PC-9 (cell line): ENCODE measurements around the gene STX16. TPM values are rescaled to one million over a fixed set of nuclear protein-coding genes. Genes with fewer than 3 reads are reported as not detected.

Experiments used
- BruUV-seq: library from RNA; stranded (reverse); fragments of 400-500 nt; replicated peaks from 2 replicates; lab custom pipeline; 2021; lab: Mats Ljungman, UMichigan
- CTCF ChIA-PET: fragments of 300-600 bp; sonication (Branson Sonifier 250); formaldehyde crosslinking; loops from one replicate; lab custom pipeline; 2022; ENCODE audit warnings: antibody characterized with exemption; lab: Charles Lee
- POLR2A ChIA-PET: fragments of 300-600 bp; sonication (Branson Sonifier 250); formaldehyde crosslinking; loops from one replicate; lab custom pipeline; 2022; ENCODE audit warnings: antibody characterized with exemption; ENCODE audit not compliant: unreplicated experiment; lab: Charles Lee
- DNase-seq, 2 experiments: peaks; one replicate each; pipeline versions ENCODE4 v3.0.0 to v3.0.0-alpha.2; 2015 to 2022; ENCODE audit warnings: mixed read lengths in 1 of 2
- H2AFZ ChIP-seq: fragments of 200-600 bp; sonication (generic); 2 replicates; pipeline ENCODE4 v1.8.1; 2017; ENCODE audit warnings: antibody characterized with exemption
- H3F3A ChIP-seq: fragments of 200-600 bp; sonication (generic); 2 replicates; pipeline ENCODE4 v1.8.1; 2017; ENCODE audit warnings: antibody characterized with exemption, mild to moderate bottlenecking, low read depth; ENCODE audit not compliant: insufficient read depth
- H3K27ac ChIP-seq: fragments of 200-600 bp; sonication (generic); 2 replicates; pipeline ENCODE4 v1.6.1; 2016; ENCODE audit warnings: mixed run types
- H3K27me3 ChIP-seq: fragments of 200-600 bp; sonication (generic); 2 replicates; pipeline ENCODE4 v1.6.1; 2016; ENCODE audit warnings: low read depth, mixed run types; ENCODE audit not compliant: insufficient read depth
- H3K36me3 ChIP-seq: fragments of 200-600 bp; sonication (generic); 2 replicates; pipeline ENCODE4 v1.6.1; 2016; ENCODE audit warnings: low read depth, mixed run types
- H3K4me1 ChIP-seq: fragments of 200-600 bp; sonication (generic); replicated peaks from 2 replicates; pipeline ENCODE4 v1.6.1; 2016; ENCODE audit warnings: mixed run types; ENCODE audit not compliant: insufficient read depth
- H3K4me2 ChIP-seq: fragments of 200-600 bp; sonication (generic); 2 replicates; pipeline ENCODE4 v1.6.1; 2017; ENCODE audit warnings: mixed run types
- H3K4me3 ChIP-seq: fragments of 200-600 bp; sonication (generic); 2 replicates; pipeline ENCODE4 v1.6.1; 2016; ENCODE audit warnings: mixed run types
- H3K79me2 ChIP-seq: fragments of 200-600 bp; sonication (generic); 2 replicates; pipeline ENCODE4 v1.6.1; 2017; ENCODE audit warnings: low read depth, mixed run types
- H3K9me2 ChIP-seq: fragments of 200-600 bp; sonication (generic); 2 replicates; pipeline ENCODE4 v1.8.1; 2017; ENCODE audit warnings: mild to moderate bottlenecking; ENCODE audit not compliant: insufficient read depth
- H3K9me3 ChIP-seq: fragments of 200-600 bp; sonication (generic); 2 replicates; pipeline ENCODE4 v1.8.1; 2016; ENCODE audit warnings: low read depth; ENCODE audit not compliant: insufficient read depth
- H4K20me1 ChIP-seq: fragments of 200-600 bp; sonication (generic); 2 replicates; pipeline ENCODE4 v1.8.1; 2017; ENCODE audit not compliant: insufficient read depth
- CTCF ChIP-seq: fragments of 200-600 bp; sonication (generic); conservative IDR thresholded peaks from 2 replicates; pipeline ENCODE4 v1.6.1; 2017; ENCODE audit warnings: mixed run types, antibody characterized with exemption, mild to moderate bottlenecking, moderate library complexity
- EZH2 ChIP-seq: fragments of 200-600 bp; sonication (generic); IDR thresholded peaks from 2 replicates; pipeline ENCODE4 v1.8.0; 2017; ENCODE audit warnings: antibody characterized with exemption, low read depth
- intact Hi-C: fragments of 100-400 bp; cut with micrococcal nuclease; formaldehyde crosslinking; loops from one replicate; pipeline ENCODE4 v1.10.0; 2022; ENCODE audit not compliant: unreplicated experiment
- total RNA-seq: library from RNA; stranded (reverse); gene quantifications from 2 replicates; pipeline ENCODE4 v1.2.3, GENCODE V29; 2021

The STX16 gene
- total RNA-seq, 1 experiment from 2014 or later = 76.3 TPM

DNA sequence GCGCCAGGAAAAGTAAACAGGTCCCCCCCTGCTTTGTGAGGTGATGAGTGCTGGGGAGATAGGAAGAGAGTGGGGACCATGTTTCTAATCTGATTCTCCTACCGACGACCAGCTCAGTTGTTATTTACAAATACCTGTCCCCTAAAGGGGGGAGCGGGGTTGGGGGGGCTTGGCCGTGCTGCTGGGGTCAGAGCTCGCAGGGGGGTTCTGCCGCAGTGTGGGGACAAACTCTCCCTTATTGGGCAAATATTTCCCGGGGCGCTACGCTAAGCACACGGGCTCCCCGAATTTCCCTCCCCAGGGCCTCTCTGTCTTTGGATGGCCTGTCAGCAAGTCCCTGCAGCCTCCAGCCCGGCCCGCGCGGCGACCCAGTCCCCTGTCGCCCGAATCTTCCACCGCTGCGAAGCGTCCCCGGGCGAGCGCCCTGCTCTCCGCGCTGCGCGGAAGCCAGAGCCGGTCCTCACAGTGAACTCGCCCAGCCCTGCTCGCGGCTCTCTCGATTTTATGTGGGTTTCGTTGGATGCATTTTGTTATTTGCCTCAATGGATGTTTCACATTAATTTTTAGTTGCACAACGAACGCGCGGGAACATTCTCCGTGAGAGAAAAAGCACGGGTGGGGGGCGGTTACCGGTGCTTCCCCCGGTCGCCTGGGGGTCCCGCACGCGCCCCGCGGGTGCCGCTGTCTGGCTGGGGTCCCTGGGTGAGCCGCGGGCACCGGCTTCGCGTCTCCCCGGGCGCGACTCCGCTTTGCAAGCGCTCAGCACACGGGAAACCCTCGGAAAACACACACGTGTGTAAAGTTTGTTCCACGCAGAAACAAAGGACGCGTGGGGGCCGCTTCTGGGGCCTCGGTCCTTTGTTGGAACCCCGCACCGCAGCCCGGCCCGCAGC, 1.5 kb upstream of the STX16 start:
- peaks cover 35% of the 10 kb centered on the region for H3K79me2 ChIP-seq
- H2AFZ ChIP-seq = peak overlapping the region; percentile 89; the same call in 1 of the 2 replicates
- H3K4me1 ChIP-seq = peaks cover 37% of the 10 kb centered on the region
- DNase-seq = no peak
- POLR2A ChIA-PET = no interaction called here
- no peaks in the 10 kb centered on the region for H3K9me2 ChIP-seq
- H3F3A ChIP-seq = peaks cover 9% of the 10 kb centered on the region; the same call in 1 of the 2 replicates
- intact Hi-C loops = loop anchor here (1.0 to 10.0 kb wide), 5 partner anchors 38 to 412 kb away; partner anchors contain the start of genes GNAS and GNAS-AS1
- peaks cover 5% of the 10 kb centered on the region; the same call in 1 of the 2 replicates for H3K36me3 ChIP-seq
- TF ChIP-seq CTCF (no peak), EZH2 (no peak)
- no peaks in the 10 kb centered on the region for H3K27me3 ChIP-seq
- no TSS peak for BruUV-seq
- H3K9me3 ChIP-seq = no peaks in the 10 kb centered on the region
- peak overlapping the region; percentile 83 for H3K4me2 ChIP-seq
- H4K20me1 ChIP-seq = peaks cover 10% of the 10 kb centered on the region; the same call in 1 of the 2 replicates
- H3K4me3 ChIP-seq = peak overlapping the region; percentile 95; the same call in 1 of the 2 replicates
- H3K27ac ChIP-seq = no peak overlapping the region
- CTCF ChIA-PET = interaction anchor here (0.6 kb wide), 1 partner anchor 308 kb away, joined by 9 read pairs; no protein-coding TSS in a partner anchor

DNA sequence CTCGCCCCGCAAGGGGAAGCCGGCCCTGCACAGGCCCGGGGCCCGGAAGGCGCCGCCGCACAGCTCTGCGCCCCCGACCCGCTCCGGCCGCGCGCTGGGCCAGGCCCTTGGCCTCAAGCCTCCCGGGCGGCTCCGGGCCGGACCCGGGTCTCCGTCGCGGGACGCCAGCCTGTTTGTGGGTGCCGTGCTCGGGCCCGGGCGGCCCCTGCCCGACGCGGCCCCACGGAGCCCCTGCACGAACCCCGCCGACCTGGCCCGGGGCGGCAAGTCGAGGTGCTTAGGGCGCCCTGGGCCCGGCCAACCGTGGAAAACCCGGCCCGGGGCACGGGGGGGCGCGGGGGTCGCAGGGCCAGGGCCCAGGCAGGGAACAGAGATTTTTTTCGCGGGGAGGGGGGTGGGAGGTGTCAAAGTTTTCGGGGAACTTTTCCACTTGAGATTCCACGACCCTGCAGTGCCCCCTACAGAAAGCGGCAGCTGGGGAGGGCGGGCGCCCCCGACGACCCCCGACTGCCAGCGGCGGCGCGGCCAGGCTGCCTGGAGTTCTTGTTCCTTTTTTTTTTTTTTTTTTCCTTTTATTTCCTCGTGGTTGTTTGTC, 805 bp upstream of the STX16 start:
- peak in 1 of 2 experiments; percentile 23 for DNase-seq
- peak overlapping the region; percentile 77 for H3K27ac ChIP-seq
- H4K20me1 ChIP-seq = peaks cover 17% of the 10 kb centered on the region; the same call in 1 of the 2 replicates
- H3K4me3 ChIP-seq = peak overlapping the region; percentile 95
- H3K9me3 ChIP-seq = no peaks in the 10 kb centered on the region
- H2AFZ ChIP-seq = peak overlapping the region; percentile 89
- peak overlapping the region; percentile 83 for H3K4me2 ChIP-seq
- POLR2A ChIA-PET = interaction anchor here (0.6 kb wide), 2 partner anchors 169 to 1043 kb away, joined by 4 to 5 read pairs; no protein-coding TSS in a partner anchor
- intact Hi-C loops = loop anchor here (1.0 to 10.0 kb wide), 5 partner anchors 39 to 413 kb away; partner anchors contain the start of genes GNAS and GNAS-AS1
- BruUV-seq = no TSS peak
- CTCF ChIA-PET = no interaction called here
- peaks cover 32% of the 10 kb centered on the region for H3K4me1 ChIP-seq
- peaks cover 42% of the 10 kb centered on the region for H3K79me2 ChIP-seq
- H3F3A ChIP-seq = peaks cover 9% of the 10 kb centered on the region; the same call in 1 of the 2 replicates
- H3K27me3 ChIP-seq = no peaks in the 10 kb centered on the region
- TF ChIP-seq EZH2 (no peak), CTCF (no peak; the same call in 1 of the 2 replicates)
- no peaks in the 10 kb centered on the region for H3K9me2 ChIP-seq
- H3K36me3 ChIP-seq = peaks cover 8% of the 10 kb centered on the region; the same call in 1 of the 2 replicates

GRCh38 chr20:58651559-58651945, 469 bp downstream of the STX16 start:
- intact Hi-C loops = loop anchor here (1.0 to 10.0 kb wide), 5 partner anchors 136 to 414 kb away; partner anchors contain the start of genes APCDD1L, GNAS and GNAS-AS1
- Histone ChIP-seq H3K27me3 (no peaks in the 10 kb centered on the region), H3K36me3 (peaks cover 14% of the 10 kb centered on the region), H3K4me3 (peak overlapping the region; percentile 95), H3K9me2 (no peaks in the 10 kb centered on the region), H3K27ac (peak overlapping the region; percentile 77), H3K4me1 (peaks cover 22% of the 10 kb centered on the region), H3K9me3 (no peaks in the 10 kb centered on the region), H3K79me2 (peaks cover 55% of the 10 kb centered on the region), H2AFZ (peak overlapping the region; percentile 89), H3F3A (peaks cover 9% of the 10 kb centered on the region), H4K20me1 (peaks cover 30% of the 10 kb centered on the region), H3K4me2 (peak overlapping the region; percentile 83)
- POLR2A ChIA-PET = interaction anchor here (0.5 to 1.1 kb wide), 8 partner anchors 27 to 844 kb away, joined by 3 to 15 read pairs (median 4); partner anchors contain the start of gene VAPB
- TF ChIP-seq CTCF (no peak), EZH2 (no peak)
- DNase-seq = no peak
- BruUV-seq = TSS peak; percentile 83
- CTCF ChIA-PET = interaction anchor here (0.6 to 0.7 kb wide), 3 partner anchors 170 to 750 kb away, joined by 3 to 4 read pairs (median 4); no protein-coding TSS in a partner anchor
